Stimulated activated naive CD4-positive, alpha-beta T cell treated with Interleukin-2 at 50 U/mL for 16 hours (primary cell): ENCODE measurements around the gene INHA.

Experiments used
- DNase-seq: peaks from one replicate; lab custom pipeline; 2025; lab: John Stamatoyannopoulos, UW

INHA gene

GRCh38 chr2:219572237-219573001 lies at the start of gene INHA:
INHA (plus strand) TSS chr2:219572310; CDS start chr2:219572375, 65 bp downstream.
- no peak for DNase-seq

- DNase-seq, result no peak
Measured at GRCh38 chr2:219523031-219523671, 49.0 kb upstream of the INHA start.

- no peak for DNase-seq
Measured at GRCh38 chr2:219524817-219525216, 47.3 kb upstream of the INHA start.

- DNase-seq, result no peak
Measured at GRCh38 chr2:219525533-219526232, 46.4 kb upstream of the INHA start.

GRCh38 chr2:219526320-219527075 lies 45.6 kb upstream of the INHA start:
- DNase-seq, result no peak

- no peak for DNase-seq
Measured at GRCh38 chr2:219527076-219527394, 45.1 kb upstream of the INHA start.

- DNase-seq, result no peak
Measured at GRCh38 chr2:219527472-219527871, 44.6 kb upstream of the INHA start.

- peak; percentile 81 for DNase-seq
Measured at GRCh38 chr2:219530048-219530963, 41.8 kb upstream of the INHA start.

- DNase-seq, result no peak
Measured at GRCh38 chr2:219531639-219532377, 40.3 kb upstream of the INHA start.

- DNase-seq, result no peak
Measured at GRCh38 chr2:219532378-219532649, 39.8 kb upstream of the INHA start.

- no peak for DNase-seq
Measured at GRCh38 chr2:219533930-219534661, 38.0 kb upstream of the INHA start.

GRCh38 chr2:219536425-219536824 lies 35.7 kb upstream of the INHA start:
- DNase-seq, result no peak

GRCh38 chr2:219536967-219537366 lies 35.1 kb upstream of the INHA start:
- DNase-seq, result no peak

GRCh38 chr2:219537657-219538488 lies 34.2 kb upstream of the INHA start:
- DNase-seq, result no peak

- no peak for DNase-seq
Measured at GRCh38 chr2:219538504-219538951, 33.6 kb upstream of the INHA start.

- DNase-seq, result no peak
Measured at GRCh38 chr2:219538956-219539788, 32.9 kb upstream of the INHA start.

- DNase-seq, result no peak
Measured at GRCh38 chr2:219539926-219540678, 32.0 kb upstream of the INHA start.
